ENCODE data around the gene LBR.
"Not testable (repeated sequence)": the region's sequence is repeated elsewhere in the genome, so short reads cannot be mapped to it uniquely, and the experiment has no call there.

The LBR gene

DNA sequence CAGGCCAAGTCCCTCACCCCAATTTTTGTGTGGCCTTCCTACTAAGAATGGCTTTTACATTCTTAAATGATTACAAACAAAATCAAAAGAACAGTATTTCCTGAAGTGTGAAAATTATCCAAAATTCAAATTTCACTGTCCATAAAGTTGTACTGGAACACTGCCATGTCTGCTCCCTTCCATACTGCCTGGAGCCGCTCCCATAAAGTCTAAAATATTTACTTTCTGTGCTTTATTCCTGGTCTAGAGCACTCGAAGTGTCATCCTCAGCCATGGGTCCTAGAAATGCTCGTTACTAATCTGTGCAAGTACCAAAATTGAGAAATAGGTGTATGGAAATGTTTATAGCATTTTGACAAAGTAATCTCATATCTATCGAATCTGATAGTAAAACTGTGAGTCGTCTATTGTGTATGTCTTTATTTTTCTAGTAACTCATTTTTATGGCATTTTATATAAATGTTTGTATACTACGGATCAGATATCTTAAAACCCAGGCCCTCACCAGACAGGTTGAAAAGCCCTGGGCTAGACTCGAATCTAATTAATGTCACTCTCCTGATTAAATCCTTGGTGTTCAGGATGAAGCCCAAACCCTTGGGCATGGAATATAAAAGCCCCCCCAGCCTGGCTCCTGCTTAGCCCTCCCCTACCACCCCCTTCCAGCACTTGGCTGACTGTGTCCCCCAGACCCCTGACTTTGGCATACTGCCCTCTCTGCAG lies 4.9 kb downstream of the LBR start:
- no peak for DNase-seq (ENCODE audit: low read depth)

DNA sequence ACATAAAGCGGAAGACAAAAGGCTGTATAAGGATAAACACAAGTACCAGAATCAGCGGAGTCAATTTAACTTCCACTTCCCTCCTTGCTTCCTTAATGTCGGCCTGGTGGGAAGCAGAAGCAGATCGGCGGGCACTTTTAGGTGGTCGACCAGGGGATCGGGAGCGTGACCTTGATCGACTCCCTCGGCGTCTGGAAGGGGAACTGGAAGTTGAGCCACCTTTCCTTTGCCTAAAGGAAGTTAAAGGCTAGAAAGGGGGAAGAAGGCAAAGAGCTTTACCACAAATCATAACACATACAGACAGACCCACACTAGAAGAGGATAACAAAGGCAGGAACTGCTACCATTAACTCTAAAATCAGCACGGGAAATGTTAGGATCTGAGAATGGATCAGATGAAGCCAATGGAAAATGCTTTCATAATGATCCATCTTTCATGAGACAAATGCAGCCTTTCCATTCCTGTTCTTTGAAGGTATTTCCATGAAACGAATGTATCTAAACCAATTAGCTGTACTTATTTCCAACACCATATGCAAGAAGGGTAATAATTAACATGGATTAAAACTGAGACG lies 5.7 kb downstream of the LBR start:
- no peak for DNase-seq (ENCODE audit: low read depth)

DNA sequence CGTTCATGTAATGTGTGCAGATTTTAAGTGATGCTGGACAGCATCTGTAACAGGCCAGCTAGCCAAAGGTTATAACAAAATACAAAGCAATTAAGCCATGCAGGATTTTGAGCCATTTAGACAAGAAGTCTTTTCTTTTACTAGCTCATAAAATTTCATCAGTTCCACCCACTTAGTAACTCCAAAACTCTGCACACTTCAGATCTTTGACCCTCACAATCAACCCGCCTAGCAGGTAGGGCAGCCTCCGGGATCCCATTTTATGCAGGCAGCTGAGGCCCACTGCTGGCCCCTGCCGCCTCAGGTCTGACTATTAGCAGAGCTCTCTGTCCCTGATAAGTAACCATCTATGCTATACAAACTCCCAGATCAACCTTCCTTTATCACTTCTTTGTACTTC lies 9.2 kb downstream of the LBR start:
- DNase-seq (ENCODE audit: low read depth): no peak

DNA sequence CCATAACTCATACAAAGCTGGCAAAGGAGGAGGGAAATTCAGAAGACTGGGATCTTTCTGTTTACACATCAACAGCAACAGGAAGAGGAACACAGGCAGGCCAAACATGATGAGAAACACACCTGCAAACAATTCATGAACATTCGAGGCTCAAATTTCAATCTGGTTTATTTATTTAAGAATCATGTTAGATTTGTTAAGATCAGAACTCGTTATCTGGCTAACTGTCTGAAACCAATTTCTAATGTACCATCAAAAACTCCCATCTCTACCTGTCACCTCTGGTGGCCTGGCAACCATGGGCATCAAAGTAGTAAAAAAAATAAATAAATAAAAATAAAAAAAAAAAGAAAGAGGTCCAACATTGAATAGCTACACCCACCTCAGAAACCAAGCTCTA lies 9.8 kb downstream of the LBR start:
- DNase-seq (ENCODE audit: low read depth): no peak

DNA sequence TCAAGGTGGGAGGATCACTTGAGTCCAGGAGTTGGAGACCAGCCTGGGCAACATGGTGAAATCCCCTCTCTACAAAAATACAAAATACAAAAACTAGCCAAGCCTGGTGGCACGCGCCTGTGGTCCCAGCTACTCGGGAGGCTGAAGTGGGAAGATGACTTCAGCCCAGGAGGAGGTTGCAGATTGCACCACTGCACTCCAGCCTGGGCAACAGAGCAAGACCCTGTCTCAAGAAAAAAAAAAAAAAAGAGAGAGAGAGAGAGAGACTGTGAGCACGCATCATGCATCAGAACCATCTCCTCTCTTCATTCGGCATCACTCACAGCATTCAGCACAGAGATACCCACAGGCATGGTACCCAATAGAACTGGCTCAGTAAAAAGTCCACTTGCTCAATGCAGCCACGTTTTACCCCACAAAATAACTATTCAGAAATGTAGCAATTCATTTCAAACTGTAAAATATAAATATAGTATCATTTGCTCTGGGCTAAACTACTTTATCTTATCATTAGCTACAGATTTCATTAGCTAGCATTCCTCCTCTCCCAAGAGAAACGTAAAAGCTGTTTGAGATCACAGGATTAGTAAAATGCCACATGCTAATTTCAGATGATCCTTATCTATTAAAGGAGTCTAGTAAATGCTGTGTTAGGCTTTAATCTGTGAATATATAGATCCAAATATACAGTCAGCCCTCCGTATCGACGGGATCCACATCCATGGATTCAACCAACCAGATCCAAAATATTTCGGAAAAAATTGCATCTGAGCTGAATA lies 11.7 kb downstream of the LBR start:
- DNase-seq (ENCODE audit: low read depth): no peak

DNA sequence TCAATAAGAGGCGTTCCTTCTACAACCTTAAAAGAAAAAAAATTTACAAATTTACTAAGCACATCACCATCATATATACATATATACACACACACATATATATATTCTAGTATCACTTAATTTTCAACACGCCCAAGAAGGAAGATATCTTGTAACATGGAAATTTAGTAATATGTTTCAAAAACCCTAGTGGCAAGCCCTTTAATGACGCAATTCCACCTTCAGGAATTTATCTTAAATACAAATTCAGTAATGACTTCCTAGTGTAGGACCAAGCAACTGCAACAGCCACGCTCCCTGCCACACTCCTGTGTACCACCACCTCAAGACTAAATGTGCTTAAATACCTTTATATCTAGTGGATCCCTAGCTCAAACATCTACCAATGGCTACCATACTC lies 12.5 kb downstream of the LBR start:
- no peak for DNase-seq (ENCODE audit: low read depth)

DNA sequence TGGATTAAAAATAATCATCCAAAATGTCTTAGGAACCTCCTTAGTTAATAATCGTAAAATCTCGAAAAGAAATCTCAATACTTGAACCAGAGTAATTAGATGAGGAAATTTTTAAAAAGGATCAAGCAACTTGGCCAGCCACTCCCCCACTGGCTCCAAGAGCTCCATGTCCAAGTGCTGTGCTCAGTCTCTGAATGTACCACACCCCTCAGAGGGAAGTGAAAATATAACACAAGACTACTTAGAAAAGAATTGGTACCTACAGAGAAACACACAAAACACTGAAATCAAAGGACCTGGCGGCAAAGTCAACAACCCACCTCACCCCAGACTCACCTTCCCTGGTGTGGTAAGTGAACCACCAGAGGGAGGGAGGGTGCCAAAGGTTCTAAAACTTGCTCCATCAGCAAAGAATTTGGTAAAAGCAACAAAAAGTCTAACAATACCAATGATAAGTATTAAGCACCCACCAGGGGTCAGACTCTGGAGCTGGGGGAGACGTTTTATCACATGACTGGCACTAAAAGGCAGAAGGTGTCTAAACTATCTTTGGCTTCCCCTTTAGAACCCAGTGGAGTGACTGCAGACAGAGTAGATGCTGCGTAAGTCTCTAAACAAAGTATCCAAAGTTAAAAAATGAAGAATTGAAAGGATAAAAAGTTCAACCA lies 14.0 kb downstream of the LBR start:
- no peak for DNase-seq (ENCODE audit: low read depth)

DNA sequence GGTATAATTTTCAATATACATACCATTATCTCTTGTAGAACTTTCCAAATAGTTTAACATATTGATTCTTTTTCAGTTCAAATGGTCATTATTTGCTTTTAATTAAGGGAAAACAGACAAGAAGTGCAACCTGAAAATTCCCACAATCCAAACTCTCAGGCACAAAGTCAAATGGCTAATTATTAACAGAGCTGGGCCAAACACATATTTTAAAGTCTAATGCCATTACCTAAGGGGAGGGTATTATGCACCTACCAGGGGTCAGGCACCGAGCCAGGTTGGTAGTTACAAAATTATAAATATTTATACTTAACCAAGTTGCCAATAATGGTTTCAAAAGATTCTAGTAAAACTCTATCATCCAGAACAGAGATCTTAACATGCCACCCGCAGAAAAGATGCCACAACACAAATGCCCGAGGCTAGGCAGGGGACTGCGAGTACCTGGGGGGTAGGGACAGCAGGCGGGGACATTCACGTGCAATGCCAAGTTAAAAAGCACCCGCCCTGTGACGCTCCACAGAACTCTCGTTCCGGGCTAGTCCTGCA lies 15.0 kb downstream of the LBR start:
- DNase-seq (ENCODE audit: low read depth): no peak

DNA sequence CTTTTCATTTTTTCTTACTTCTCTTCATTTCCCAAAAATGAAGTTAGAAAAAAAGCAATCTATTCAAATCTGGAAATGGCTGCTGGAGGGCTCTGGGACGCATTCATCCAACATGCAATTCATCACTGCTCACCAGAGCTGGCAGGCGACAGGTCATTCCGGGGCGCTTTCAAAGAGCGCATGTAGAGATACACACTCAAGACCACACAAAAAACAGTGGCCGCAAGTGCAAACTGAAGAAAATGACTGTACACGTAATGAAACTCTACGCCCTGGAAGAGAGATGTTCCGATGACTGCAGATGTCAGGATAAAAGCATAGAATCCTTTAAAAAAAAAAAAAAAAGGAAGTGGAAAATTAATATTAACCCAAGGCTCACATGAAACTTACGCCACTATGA lies 15.5 kb downstream of the LBR start:
- no peak for DNase-seq (ENCODE audit: low read depth)

DNA sequence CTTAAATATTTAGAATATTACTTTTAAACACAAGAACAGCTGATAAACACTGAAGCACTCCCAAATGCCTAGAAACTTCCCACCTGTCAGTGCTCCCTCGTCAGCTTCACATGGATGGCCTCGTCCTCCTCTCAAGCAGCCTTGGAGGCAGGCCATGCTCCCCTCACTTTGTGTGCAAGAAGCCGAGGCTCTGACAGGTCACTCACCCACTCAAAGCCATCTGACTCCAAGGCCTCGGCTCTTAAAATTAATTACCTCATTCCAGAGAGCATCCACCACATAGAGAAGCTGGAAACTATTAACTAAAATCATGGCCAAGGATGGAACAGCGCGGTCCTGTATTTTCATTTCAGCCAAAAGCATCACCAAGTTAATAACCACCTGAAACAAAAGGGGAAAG lies 17.8 kb downstream of the LBR start:
- no peak for DNase-seq (ENCODE audit: low read depth)

DNA sequence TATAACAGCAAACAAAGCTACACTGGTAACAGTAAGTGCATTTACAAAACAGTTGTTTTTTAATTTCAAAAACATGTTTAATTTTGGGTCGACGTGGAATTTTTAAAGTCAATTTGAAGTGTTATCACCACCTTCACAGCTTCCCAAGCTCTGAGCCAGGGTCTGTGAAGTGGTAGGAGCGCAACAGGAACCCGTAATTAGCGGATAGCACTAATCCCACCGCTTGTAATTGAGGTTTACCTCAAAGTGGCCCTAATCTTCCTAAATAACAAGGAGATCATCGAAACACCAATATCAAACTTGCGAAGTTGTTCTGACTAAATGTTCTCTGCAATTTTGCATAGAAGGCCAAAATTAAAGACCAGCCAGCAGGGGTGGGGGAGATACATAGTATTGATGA lies 18.8 kb downstream of the LBR start:
- DNase-seq (ENCODE audit: low read depth): no peak

DNA sequence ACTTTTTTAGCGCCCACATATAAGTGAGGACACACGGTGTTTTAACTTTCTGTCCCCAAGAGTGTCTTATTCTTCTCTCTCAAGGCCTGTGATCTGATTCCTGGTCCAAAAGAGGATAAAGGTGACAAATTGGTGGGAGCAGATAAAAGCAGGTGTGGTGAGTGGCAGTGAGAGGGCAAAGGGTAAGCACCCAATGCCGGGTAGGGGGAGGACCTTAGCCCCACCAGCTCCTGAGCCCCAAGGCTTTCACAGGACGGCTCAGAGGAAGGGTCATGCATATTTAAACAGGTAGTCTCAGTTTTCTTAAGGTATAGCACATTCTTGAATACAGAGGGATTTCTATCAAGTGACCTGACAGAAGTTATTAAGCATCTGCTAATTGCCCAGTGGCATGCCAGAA lies 19.6 kb downstream of the LBR start:
- no peak for DNase-seq (ENCODE audit: low read depth)

DNA sequence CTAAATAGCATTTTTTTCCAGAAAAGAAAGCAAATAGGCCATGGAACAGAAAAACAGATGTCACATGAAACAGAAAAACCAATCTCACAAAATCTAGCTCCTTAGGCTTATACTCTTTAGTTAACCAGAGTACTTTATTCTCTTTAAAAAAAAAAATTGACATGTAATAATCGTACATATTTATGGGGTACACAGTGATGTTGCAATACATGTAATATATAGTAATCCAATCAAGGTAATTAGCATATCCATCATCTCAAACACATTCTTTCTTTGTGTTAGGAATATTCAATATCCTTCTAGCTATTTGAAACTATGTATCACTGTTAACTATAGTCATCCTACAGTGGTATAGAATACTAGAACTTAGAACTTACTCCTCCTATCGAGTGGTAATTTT lies 20.1 kb downstream of the LBR start:
- no peak for DNase-seq (ENCODE audit: low read depth)

DNA sequence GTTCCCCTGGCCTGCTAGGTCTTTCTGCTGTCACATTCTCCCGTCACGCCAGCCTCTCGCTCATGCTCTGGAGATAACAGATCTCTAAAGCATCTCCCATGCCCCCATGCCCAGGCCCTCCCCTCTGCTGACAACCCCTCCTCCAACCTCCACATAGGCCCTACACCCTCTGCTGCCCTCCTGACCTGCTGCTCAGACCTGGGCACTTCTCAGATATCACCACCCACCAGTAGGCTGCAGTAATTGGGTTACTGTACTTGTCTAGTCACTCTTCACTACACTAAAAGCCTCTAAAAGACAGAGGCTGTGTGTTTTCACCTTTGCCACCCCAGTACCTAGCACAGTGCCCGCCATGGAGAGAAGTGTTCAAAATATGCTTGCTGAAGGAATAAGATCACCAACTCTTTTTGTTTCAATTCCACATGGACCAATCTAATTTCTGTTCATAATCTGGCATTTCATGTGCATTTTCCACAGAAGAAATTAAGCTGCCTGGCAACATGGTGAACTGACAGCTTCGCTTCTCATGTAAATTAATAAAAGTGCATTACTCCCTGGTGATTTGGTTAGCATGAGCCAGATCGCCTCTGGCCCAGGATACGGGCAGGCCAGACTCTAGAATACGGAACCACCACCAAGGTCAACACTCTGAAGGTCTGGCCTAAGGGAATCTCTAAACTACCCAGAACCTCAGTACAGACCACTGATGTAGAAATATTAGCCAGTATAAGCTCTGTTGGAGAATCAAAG lies 20.7 kb downstream of the LBR start:
- no peak for DNase-seq (ENCODE audit: low read depth)

DNA sequence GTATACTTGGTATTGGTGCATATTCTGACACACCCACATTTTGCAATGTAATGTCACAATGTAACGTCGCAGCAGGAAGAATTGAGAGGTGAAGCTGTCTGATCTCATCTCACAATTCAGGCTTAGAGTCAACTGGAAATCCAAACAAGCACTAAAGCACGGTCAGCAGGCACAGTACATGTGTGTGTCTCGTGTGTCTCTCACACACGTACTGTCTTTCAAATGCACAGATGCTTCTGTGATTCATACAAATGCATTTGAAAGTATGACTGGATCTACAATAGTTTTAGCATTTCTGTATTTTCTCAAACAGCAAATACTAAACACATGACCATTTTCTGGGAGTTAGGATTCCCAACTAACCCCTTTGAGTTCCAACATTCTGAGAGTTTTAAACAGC lies 26.9 kb downstream of the LBR start:
- DNase-seq (ENCODE audit: low read depth): no peak

DNA sequence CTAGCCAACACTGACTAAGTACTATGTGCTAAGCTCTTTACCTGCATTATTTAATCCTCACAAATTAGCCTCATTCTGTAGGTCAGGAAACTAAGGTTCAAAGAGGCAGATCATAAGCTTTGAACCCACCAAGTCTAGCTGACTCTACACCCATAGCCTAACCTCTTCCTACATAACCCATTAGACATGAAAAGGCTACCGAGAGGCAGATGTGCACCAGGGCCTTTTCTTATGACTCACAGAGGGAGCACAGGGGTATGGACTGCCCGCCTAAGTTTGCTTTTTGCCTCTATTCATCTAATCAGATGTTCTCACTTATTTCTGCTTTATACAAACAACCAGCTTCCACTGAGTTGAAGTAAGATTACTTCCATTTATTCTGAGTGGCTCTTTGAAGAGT lies 31.5 kb downstream of the LBR start:
- DNase-seq (ENCODE audit: low read depth): no peak

DNA sequence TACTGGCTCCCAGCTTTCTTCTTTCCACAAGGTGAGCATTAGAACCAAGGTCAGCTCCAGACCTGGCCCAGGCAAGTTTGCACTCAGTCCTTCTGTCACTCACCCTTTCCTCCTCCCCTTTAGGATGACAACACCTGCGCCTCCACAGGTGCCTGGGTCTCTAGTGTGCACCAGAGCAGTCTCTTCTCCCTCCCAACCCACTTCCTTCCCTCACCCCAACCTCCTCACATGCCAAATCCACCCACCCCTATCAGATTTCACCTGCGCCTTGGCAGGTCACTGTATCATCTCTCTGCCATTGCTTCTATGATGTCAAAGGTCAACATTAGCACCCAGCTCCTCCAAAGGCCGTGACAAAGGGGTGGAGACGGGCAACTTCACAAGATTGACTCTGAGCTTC lies 38.0 kb downstream of the LBR start:
- DNase-seq (ENCODE audit: low read depth): no peak

DNA sequence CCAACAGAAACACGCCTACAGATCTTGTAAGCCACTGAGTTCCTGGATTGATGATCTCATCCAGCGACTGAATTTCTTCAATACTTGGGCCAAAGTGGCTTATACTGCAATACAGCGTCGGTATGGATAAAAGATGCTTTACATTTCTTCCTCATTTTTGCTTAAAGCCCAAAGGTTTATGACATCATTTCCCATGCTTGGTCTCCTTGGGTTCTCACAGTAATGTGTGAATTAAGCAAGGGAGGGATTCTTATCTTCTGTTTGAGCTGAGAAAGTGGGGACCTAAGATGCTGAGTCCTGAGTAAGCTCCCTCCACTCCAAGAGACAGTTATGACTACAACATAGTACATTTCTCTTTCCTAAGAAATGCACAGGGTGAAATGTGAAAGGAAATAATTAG lies 39.5 kb downstream of the LBR start:
- no peak for DNase-seq (ENCODE audit: low read depth)

DNA sequence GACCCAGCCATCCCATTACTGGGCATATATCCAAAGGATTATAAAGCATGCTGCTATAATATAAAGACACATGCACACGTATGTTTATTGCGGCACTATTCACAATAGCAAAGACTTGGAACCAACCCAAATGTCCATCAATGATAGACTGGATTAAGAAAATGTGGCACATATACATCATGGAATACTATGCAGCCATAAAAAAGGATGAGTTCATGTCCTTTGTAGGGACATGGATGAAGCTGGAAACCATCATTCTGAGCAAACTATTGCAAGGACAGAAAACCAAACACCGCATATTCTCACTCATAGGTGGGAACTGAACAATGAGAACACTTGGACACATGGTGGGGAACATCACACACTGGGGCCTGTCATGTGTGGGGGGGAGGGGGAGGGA lies 41.0 kb downstream of the LBR start:
- not testable (repeated sequence) for DNase-seq (ENCODE audit: low read depth)

DNA sequence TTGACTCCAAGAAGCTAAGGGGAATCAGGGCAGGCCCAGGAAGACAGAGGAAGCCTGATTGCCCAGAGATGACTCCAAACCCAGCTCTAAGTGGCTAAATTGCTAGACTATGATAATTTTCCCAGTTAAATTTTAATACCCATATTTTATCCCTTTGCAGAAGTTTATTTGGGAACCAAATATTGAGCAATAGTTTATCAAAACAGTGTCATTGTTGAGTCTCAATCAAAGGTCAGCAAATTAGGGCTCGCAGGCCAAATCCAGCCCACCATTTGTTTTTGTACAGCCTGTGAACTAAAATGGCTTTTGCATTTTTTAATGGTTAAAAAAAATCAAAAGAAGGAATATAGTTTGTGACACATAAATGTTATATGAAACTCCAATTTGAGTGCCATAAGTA lies 47.1 kb downstream of the LBR start:
- no peak for DNase-seq (ENCODE audit: low read depth)

DNA sequence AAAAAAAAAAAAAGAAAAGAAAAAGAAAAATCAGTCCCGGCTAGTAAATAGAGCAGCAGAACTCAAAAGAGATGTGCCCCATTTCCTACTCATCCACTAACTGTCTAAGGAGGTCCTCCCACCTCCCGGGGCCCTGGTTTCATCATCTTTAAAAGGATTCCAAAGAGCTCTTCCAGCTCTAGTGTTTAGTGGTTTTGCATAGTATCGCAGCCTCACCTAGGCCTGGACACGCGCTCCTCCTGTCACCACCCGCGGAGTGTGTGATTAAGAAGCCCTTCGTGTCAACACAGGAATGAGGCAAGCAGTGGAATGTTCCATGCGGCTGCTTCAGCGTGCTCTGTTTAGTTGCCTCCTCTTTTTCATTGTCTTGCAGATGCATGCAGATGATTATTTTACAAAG lies 49.0 kb downstream of the LBR start:
- DNase-seq (ENCODE audit: low read depth): no peak

DNA sequence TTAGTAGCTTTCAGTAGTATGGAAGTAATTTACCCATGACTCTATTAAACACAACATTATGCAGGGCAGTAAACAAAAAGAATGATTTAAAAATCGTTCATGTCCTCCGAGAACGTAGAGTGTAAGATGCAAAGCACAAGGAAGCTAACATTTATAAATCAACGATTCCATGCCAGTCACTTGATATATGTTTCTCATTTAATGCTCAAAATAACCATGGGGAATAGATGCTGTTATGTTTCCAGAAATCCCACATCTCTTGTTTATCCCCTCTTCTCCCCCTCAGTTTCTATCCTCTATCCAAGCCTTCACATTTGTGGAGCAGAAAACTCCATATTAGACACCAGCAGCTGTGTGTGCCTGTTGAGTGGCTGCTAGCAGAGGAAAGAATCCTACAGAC lies 52.8 kb downstream of the LBR start:
- DNase-seq (ENCODE audit: low read depth): no peak

Data from HS-5 (cell line).